Upper lobe of right lung (tissue), 1 donor: ENCODE results near the gene LRFN2. TPM values are rescaled to one million over a fixed set of nuclear protein-coding genes. Genes with fewer than 3 reads are reported as not detected.

ENCODE experiments used
- ATAC-seq: fragments of 200-7000 bp; cut with Tn5 transposase; one replicate; pipeline ENCODE4 v1.9.1; 2020; ENCODE audit warnings: mild to moderate bottlenecking, moderate library complexity
- DNase-seq: peaks from one replicate; pipeline ENCODE4 v3.0.0-alpha.2; 2020
- H3K27ac ChIP-seq: fragments of 200-600 bp; one replicate; pipeline ENCODE4 v1.8.0; 2022
- H3K27me3 ChIP-seq: fragments of 200-600 bp; one replicate; pipeline ENCODE4 v1.8.0; 2022; ENCODE audit warnings: mild to moderate bottlenecking
- H3K36me3 ChIP-seq: fragments of 200-600 bp; one replicate; pipeline ENCODE4 v1.8.0; 2022
- H3K4me1 ChIP-seq: fragments of 200-600 bp; one replicate; pipeline ENCODE4 v1.8.0; 2022
- H3K4me3 ChIP-seq: fragments of 200-600 bp; one replicate; pipeline ENCODE4 v1.8.0; 2022; ENCODE audit warnings: mild to moderate bottlenecking
- H3K9me3 ChIP-seq: fragments of 200-600 bp; one replicate; pipeline ENCODE4 v1.8.0; 2022
- CTCF ChIP-seq: fragments of 200-600 bp; IDR thresholded peaks from one replicate; pipeline ENCODE4 v1.8.0; 2022; ENCODE audit warnings: antibody characterized with exemption
- intact Hi-C: fragments of 100-400 bp; cut with DNase I; formaldehyde crosslinking; loops from one replicate; pipeline ENCODE4 v1.11.0; 2022
- total RNA-seq: library from RNA; stranded (reverse); fragmentation: NEBNext Ultra II Directional; extraction: Animal tissue kit (Norgen Biotek cat#: 25700); gene quantifications from one replicate; pipeline ENCODE4 v1.2.1, GENCODE V29; 2021
- donor health status: DM: no; HTN: yes; CAD: no; lungs with severe emphysema.

Gene LRFN2
- total RNA-seq, 1 donor from 2014 or later, result not detected

GRCh38 chr6:40349901-40350746 lies 237.0 kb downstream of the LRFN2 start:
- H3K4me3 ChIP-seq, result no peak overlapping the region
- intact Hi-C loops, result no loop called here

GRCh38 chr6:40349123-40349900 lies 237.9 kb downstream of the LRFN2 start:
- no peak for ATAC-seq
- H3K36me3 ChIP-seq, result no peaks in the 10 kb centered on the region
- DNase-seq, result no peak
- H3K4me1 ChIP-seq, result no peaks in the 10 kb centered on the region
- H3K4me3 ChIP-seq, result no peak overlapping the region
- no peak overlapping the region for H3K27ac ChIP-seq
- no peaks in the 10 kb centered on the region for H3K27me3 ChIP-seq
- TF ChIP-seq CTCF, result no peak
- intact Hi-C loops, result no loop called here
- H3K9me3 ChIP-seq, result no peaks in the 10 kb centered on the region

More at GRCh38 chr6:40349901-40350746, 237.0 kb downstream of the LRFN2 start:
- Histone ChIP-seq H3K4me1 (no peaks in the 10 kb centered on the region), H3K9me3 (no peaks in the 10 kb centered on the region), H3K36me3 (no peaks in the 10 kb centered on the region), H3K27me3 (no peaks in the 10 kb centered on the region), H3K27ac (no peak overlapping the region)
- TF ChIP-seq CTCF, result no peak
- DNase-seq, result no peak
- ATAC-seq, result no peak

- no peak for DNase-seq
- no peak overlapping the region for H3K27ac ChIP-seq
- H3K36me3 ChIP-seq, result no peaks in the 10 kb centered on the region
- TF ChIP-seq CTCF, result no peak
- no peaks in the 10 kb centered on the region for H3K27me3 ChIP-seq
- no peaks in the 10 kb centered on the region for H3K9me3 ChIP-seq
- intact Hi-C loops, result no loop called here
- H3K4me1 ChIP-seq, result no peaks in the 10 kb centered on the region
- H3K4me3 ChIP-seq, result no peak overlapping the region
- ATAC-seq, result no peak
These were observed 238.6 kb downstream of the LRFN2 start for GRCh38 chr6:40348591-40348990.

- no peak for ATAC-seq
- no peak for TF ChIP-seq CTCF
- no peak for DNase-seq
These were observed 239.6 kb downstream of the LRFN2 start for GRCh38 chr6:40347571-40348011.

GRCh38 chr6:40346246-40346645 lies 240.9 kb downstream of the LRFN2 start:
- intact Hi-C loops, result no loop called here
- no peaks in the 10 kb centered on the region for H3K36me3 ChIP-seq
- H3K4me3 ChIP-seq, result no peak overlapping the region
- no peak for DNase-seq
- no peaks in the 10 kb centered on the region for H3K9me3 ChIP-seq
- H3K27ac ChIP-seq, result no peak overlapping the region
- ATAC-seq, result no peak
- no peaks in the 10 kb centered on the region for H3K4me1 ChIP-seq
- no peak for TF ChIP-seq CTCF
- H3K27me3 ChIP-seq, result no peaks in the 10 kb centered on the region

More at GRCh38 chr6:40347571-40348011, 239.6 kb downstream of the LRFN2 start:
- H3K27ac ChIP-seq, result no peak overlapping the region
- no peaks in the 10 kb centered on the region for H3K27me3 ChIP-seq
- H3K4me3 ChIP-seq, result no peak overlapping the region
- no peaks in the 10 kb centered on the region for H3K4me1 ChIP-seq
- intact Hi-C loops, result no loop called here
- H3K9me3 ChIP-seq, result no peaks in the 10 kb centered on the region
- H3K36me3 ChIP-seq, result no peaks in the 10 kb centered on the region
